Aorta (tissue), 5 donors: ENCODE measurements around the gene OR5B3. TPM values are rescaled to one million over a fixed set of nuclear protein-coding genes. Genes with fewer than 3 reads are reported as not detected.
"Not testable (repeated sequence)": the region's sequence is repeated elsewhere in the genome, so short reads cannot be mapped to it uniquely, and the experiment has no call there.

Experiments used
- ATAC-seq: fragments of 200-7000 bp; cut with Tn5 transposase; one replicate; pipeline ENCODE4 v1.9.1; 2022; ENCODE audit warnings: moderate library complexity; ENCODE audit not compliant: low FRiP score
- DNase-seq, 2 donors: peaks; one replicate each; pipeline ENCODE4 v3.0.0-alpha.2; 2020
- H3K27ac ChIP-seq, 2 donors: one replicate each; pipeline ENCODE4 v1.5.1; 2013; ENCODE audit warnings: low read length in 2 of 2, mild to moderate bottlenecking in 2 of 2, moderate library complexity in 2 of 2, control low read depth in 1 of 2, inconsistent platforms in 1 of 2, low read depth in 1 of 2
- H3K27me3 ChIP-seq, 2 donors: one replicate each; pipeline ENCODE4 v1.6.1; 2013; ENCODE audit warnings: control low read depth in 1 of 2, low read length in 1 of 2, mild to moderate bottlenecking in 1 of 2, moderate library complexity in 1 of 2; ENCODE audit not compliant: insufficient read depth in 2 of 2, control insufficient read depth in 1 of 2
- H3K36me3 ChIP-seq, 2 donors: one replicate each; pipeline ENCODE4 v1.6.1; 2013; ENCODE audit warnings: control low read depth in 1 of 2, low read length in 1 of 2, mild to moderate bottlenecking in 1 of 2; ENCODE audit not compliant: insufficient read depth in 2 of 2, control insufficient read depth in 1 of 2
- H3K4me1 ChIP-seq, 2 donors: one replicate each; pipeline ENCODE4 v1.6.1; 2013; ENCODE audit warnings: low read length in 2 of 2, control low read depth in 1 of 2, mild to moderate bottlenecking in 1 of 2, moderate library complexity in 1 of 2; ENCODE audit not compliant: insufficient read depth in 2 of 2, control insufficient read depth in 1 of 2
- H3K4me3 ChIP-seq, 2 donors: one replicate each; pipeline ENCODE4 v1.5.1; 2013; ENCODE audit warnings: low read length in 2 of 2, control low read depth in 1 of 2, mild to moderate bottlenecking in 1 of 2
- H3K9me3 ChIP-seq: one replicate; pipeline ENCODE4 v1.6.1; 2013; ENCODE audit warnings: mild to moderate bottlenecking, low read length; ENCODE audit not compliant: control insufficient read depth
- WGBS, 2 donors: extraction: QIAGEN DNeasy Blood & Tissue Kit; methylation state at CpG; one replicate each; pipeline ENCODE4 v1.1.7; 2013; 5-methylcytosine and 5-hydroxymethylcytosine counted together
- intact Hi-C, 2 donors: fragments of 100-400 bp; cut with DNase I; formaldehyde crosslinking; loops; one replicate each; pipeline versions ENCODE4 v1.14.2 to v1.15.0; 2022
- polyA plus RNA-seq, 2 donors: library from polyadenylated mRNA; stranded (reverse); fragments of 200-250 nt; gene quantifications; one replicate each; pipeline ENCODE4 v1.2.3, GENCODE V29; 2013
- total RNA-seq, 2 donors: library from RNA; stranded (reverse); fragmentation: NEBNext Ultra II Directional; extraction: Animal tissue kit (Norgen Biotek cat#: 25700); gene quantifications; one replicate each; pipeline ENCODE4 v1.2.1, GENCODE V29; 2021
- donor health status: healthy with polysubstance abuse.
- donor health status: Bipolar disorder and iron deficiency.
- donor health status: DM: no; HTN: no; CAD: no.
- donor health status: DM: no; HTN: no; CAD: no.
- donor health status: DM: yes; HTN: yes; CAD: no.

The OR5B3 gene
- total and polyA plus RNA-seq, 4 donors = not detected

GRCh38 chr11:58428021-58428420 lies 21.3 kb upstream of the OR5B3 start, which contains the start of gene OR5B2:
Gene OR5B2, minus strand, starts transcription at chr11:58428121. Its CDS starts 4,860 bp downstream, at chr11:58423261.
- DNase-seq (no peak), ATAC-seq (no peak)
- peaks cover 4% of the 10 kb centered on the region for H3K9me3 ChIP-seq
- H3K4me3 ChIP-seq = no peak within 1 kb of the TSS
- no peaks in the 10 kb centered on the region for H3K4me1 ChIP-seq
- intact Hi-C loops = no loop called here
- H3K27ac ChIP-seq = no peak within 1 kb of the TSS
- no peaks in the 10 kb centered on the region for H3K27me3 ChIP-seq
- WGBS, 2 donors = 62 to 63% methylated on average over 3 of the region's 3 CpGs
- H3K36me3 ChIP-seq = no peaks in the 10 kb centered on the region

- DNase-seq, intact Hi-C loops: not testable (repeated sequence)
- WGBS, 2 donors = 86 to 89% methylated on average over 1 of the region's 2 CpGs
Observed at GRCh38 chr11:58399622-58400021, 7.1 kb downstream of the OR5B3 start.

GRCh38 chr11:58395581-58395980 lies 11.1 kb downstream of the OR5B3 start:
- DNase-seq = no peak
- Histone ChIP-seq H3K9me3 (peaks cover 3% of the 10 kb centered on the region), H3K4me3 (no peak overlapping the region), H3K27me3 (no peaks in the 10 kb centered on the region), H3K27ac (no peak overlapping the region), H3K4me1 (no peaks in the 10 kb centered on the region), H3K36me3 (no peaks in the 10 kb centered on the region)
- ATAC-seq = no peak
- 62 to 77% methylated on average over 2 of the region's 2 CpGs for WGBS, 2 donors
- intact Hi-C loops = no loop called here

More at GRCh38 chr11:58399622-58400021, 7.1 kb downstream of the OR5B3 start:
- H3K9me3 ChIP-seq, H3K36me3 ChIP-seq, H3K27ac ChIP-seq, H3K27me3 ChIP-seq, ATAC-seq, H3K4me1 ChIP-seq, H3K4me3 ChIP-seq: not testable (repeated sequence)

GRCh38 chr11:58394195-58394594 lies 12.5 kb downstream of the OR5B3 start:
- intact Hi-C loops = no loop called here

GRCh38 chr11:58392746-58393145 lies 13.9 kb downstream of the OR5B3 start:
- intact Hi-C loops = no loop called here
- H3K27me3 ChIP-seq = no peaks in the 10 kb centered on the region
- H3K36me3 ChIP-seq = no peaks in the 10 kb centered on the region
- H3K4me3 ChIP-seq = no peak overlapping the region
- ATAC-seq (no peak), DNase-seq (no peak)
- no peaks in the 10 kb centered on the region for H3K4me1 ChIP-seq
- peaks cover 3% of the 10 kb centered on the region for H3K9me3 ChIP-seq
- 31 to 32% methylated on average over 1 of the region's 1 CpG for WGBS, 2 donors
- H3K27ac ChIP-seq = no peak overlapping the region

More at GRCh38 chr11:58394195-58394594, 12.5 kb downstream of the OR5B3 start:
- Histone ChIP-seq H3K27me3 (no peaks in the 10 kb centered on the region), H3K4me1 (no peaks in the 10 kb centered on the region), H3K9me3 (peaks cover 3% of the 10 kb centered on the region), H3K36me3 (no peaks in the 10 kb centered on the region), H3K27ac (no peak overlapping the region), H3K4me3 (no peak overlapping the region)
- no peak for ATAC-seq
- DNase-seq = no peak

- intact Hi-C loops = no loop called here
- no peak overlapping the region for H3K27ac ChIP-seq
- WGBS, 2 donors = 89 to 96% methylated on average over 1 of the region's 1 CpG
- H3K4me3 ChIP-seq = no peak overlapping the region
- DNase-seq (no peak), ATAC-seq (no peak)
- H3K4me1 ChIP-seq = no peaks in the 10 kb centered on the region
- peaks cover 3% of the 10 kb centered on the region for H3K9me3 ChIP-seq
- no peaks in the 10 kb centered on the region for H3K27me3 ChIP-seq
- no peaks in the 10 kb centered on the region for H3K36me3 ChIP-seq
Observed at GRCh38 chr11:58391879-58392278, 14.8 kb downstream of the OR5B3 start.

- ATAC-seq = no peak
- no peaks in the 10 kb centered on the region for H3K27me3 ChIP-seq
- H3K9me3 ChIP-seq = peaks cover 3% of the 10 kb centered on the region
- no peaks in the 10 kb centered on the region for H3K36me3 ChIP-seq
- intact Hi-C loops = no loop called here
- DNase-seq = peak in 1 of 2 donors; percentile 23
- H3K4me1 ChIP-seq = no peaks in the 10 kb centered on the region
- WGBS, 2 donors = 81 to 83% methylated on average over 18 of the region's 18 CpGs
- no peak overlapping the region for H3K4me3 ChIP-seq
- no peak overlapping the region for H3K27ac ChIP-seq
Observed at GRCh38 chr11:58390551-58391063, 16.1 kb downstream of the OR5B3 start.

- Histone ChIP-seq H3K4me1 (no peaks in the 10 kb centered on the region), H3K36me3 (no peaks in the 10 kb centered on the region), H3K4me3 (no peak within 1 kb of the TSS), H3K27ac (no peak within 1 kb of the TSS), H3K9me3 (no peaks in the 10 kb centered on the region), H3K27me3 (no peaks in the 10 kb centered on the region)
- DNase-seq (no peak), ATAC-seq (no peak)
- intact Hi-C loops = no loop called here
- 36 to 46% methylated on average over 1 of the region's 1 CpG for WGBS, 2 donors
Observed at GRCh38 chr11:58358969-58359368, 47.7 kb downstream of the OR5B3 start, which contains the start of gene OR5B17. Gene OR5B17, minus strand, starts transcription at chr11:58359069. Its CDS starts 0 bp downstream, at chr11:58359069.

GRCh38 chr11:58354727-58355126 lies 51.9 kb downstream of the OR5B3 start:
- no peak for ATAC-seq
- H3K4me1 ChIP-seq = no peaks in the 10 kb centered on the region

More at GRCh38 chr11:58354727-58355126, 51.9 kb downstream of the OR5B3 start:
- Histone ChIP-seq H3K36me3 (no peaks in the 10 kb centered on the region), H3K9me3 (no peaks in the 10 kb centered on the region), H3K4me3 (no peak overlapping the region), H3K27me3 (no peaks in the 10 kb centered on the region), H3K27ac (no peak overlapping the region)
- WGBS, 2 donors = 64 to 72% methylated on average over 3 of the region's 3 CpGs
- intact Hi-C loops = no loop called here
- DNase-seq = no peak
